ENCODE results near the gene STAP2.
"Not testable (repeated sequence)": the region's sequence is repeated elsewhere in the genome, so short reads cannot be mapped to it uniquely, and the experiment has no call there.

DNA sequence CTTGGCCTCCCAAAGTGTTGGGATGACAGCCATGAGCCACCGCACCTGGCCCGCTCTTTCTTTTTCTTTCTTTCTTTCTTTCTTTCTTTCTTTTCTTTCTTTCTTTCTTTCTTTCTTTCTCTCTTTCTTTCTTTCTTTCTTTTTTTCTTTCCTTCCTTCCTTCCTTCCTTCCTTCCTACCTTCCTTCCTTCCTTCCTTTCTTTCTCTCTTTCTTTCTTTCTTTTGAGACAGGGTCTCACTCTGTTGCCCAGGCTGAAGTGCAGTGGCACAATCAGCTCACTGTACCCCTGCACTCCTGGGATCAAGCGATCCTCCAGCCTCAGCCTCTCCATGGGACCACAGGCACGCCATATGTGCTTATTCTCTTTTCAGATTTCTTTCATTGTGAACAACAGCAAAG is 52.5 kb downstream of the STAP2 start:
- TF ChIP-seq, protein P1, sequence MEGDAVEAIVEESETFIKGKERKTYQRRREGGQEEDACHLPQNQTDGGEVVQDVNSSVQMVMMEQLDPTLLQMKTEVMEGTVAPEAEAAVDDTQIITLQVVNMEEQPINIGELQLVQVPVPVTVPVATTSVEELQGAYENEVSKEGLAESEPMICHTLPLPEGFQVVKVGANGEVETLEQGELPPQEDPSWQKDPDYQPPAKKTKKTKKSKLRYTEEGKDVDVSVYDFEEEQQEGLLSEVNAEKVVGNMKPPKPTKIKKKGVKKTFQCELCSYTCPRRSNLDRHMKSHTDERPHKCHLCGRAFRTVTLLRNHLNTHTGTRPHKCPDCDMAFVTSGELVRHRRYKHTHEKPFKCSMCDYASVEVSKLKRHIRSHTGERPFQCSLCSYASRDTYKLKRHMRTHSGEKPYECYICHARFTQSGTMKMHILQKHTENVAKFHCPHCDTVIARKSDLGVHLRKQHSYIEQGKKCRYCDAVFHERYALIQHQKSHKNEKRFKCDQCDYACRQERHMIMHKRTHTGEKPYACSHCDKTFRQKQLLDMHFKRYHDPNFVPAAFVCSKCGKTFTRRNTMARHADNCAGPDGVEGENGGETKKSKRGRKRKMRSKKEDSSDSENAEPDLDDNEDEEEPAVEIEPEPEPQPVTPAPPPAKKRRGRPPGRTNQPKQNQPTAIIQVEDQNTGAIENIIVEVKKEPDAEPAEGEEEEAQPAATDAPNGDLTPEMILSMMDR (IDR thresholded peaks at IDR 0.05; ENCODE audit: insufficient read depth, low read length, poor library complexity, severe bottlenecking): not testable (repeated sequence)
- not testable (repeated sequence) for TF ChIP-seq EZH2phosphoT487 (conservative IDR thresholded peaks at IDR 0.05; ENCODE audit: low read length)
